Measurements from ENCODE around the gene HIC1.
"Not testable (repeated sequence)": the region's sequence is repeated elsewhere in the genome, so short reads cannot be mapped to it uniquely, and the experiment has no call there.

HIC1 gene
- total RNA-seq = 13.5 to 22.5 (median 19.1) reads per million in 3 donors

GRCh38 chr17:2054512-2055291 lies at the start of gene HIC1:
HIC1 (plus strand) TSS chr17:2055103; CDS start chr17:2056691, 1,588 bp downstream.
- H3K9me3 ChIP-seq (ENCODE audit: control insufficient read depth, low read length) = no peaks in the 10 kb centered on the region
- no peaks in the 10 kb centered on the region for H3K36me3 ChIP-seq (ENCODE audit: control insufficient read depth, insufficient read depth, low read length)
- peak; percentile 50 to 66 (median 60) for DNase-seq
- H3K4me3 ChIP-seq (ENCODE audit: insufficient read depth, low read depth, low read length, poor library complexity, severe bottlenecking) = peak within 1 kb of the TSS; percentile 60
- H3K27ac ChIP-seq (ENCODE audit: insufficient read depth, low read length, poor library complexity, severe bottlenecking) = peak within 1 kb of the TSS; percentile 58
- no peaks in the 10 kb centered on the region for H3K27me3 ChIP-seq (replicated peaks; ENCODE audit: control insufficient read depth, insufficient read depth, low read length, poor library complexity, severe bottlenecking)
- peaks cover 44% of the 10 kb centered on the region for H3K4me1 ChIP-seq (ENCODE audit: control insufficient read depth, insufficient read depth, low read length, poor library complexity, severe bottlenecking)

GRCh38 chr17:2008332-2009126 lies 46.4 kb upstream of the HIC1 start:
- no peak for DNase-seq
- Histone ChIP-seq H3K27ac (ENCODE audit: insufficient read depth, low read length, poor library complexity, severe bottlenecking) (no peak overlapping the region), H3K4me1 (ENCODE audit: control insufficient read depth, insufficient read depth, low read length, poor library complexity, severe bottlenecking) (no peaks in the 10 kb centered on the region), H3K4me3 (ENCODE audit: insufficient read depth, low read depth, low read length, poor library complexity, severe bottlenecking) (no peak overlapping the region), H3K36me3 (ENCODE audit: control insufficient read depth, insufficient read depth, low read length) (no peaks in the 10 kb centered on the region), H3K9me3 (ENCODE audit: control insufficient read depth, low read length) (no peaks in the 10 kb centered on the region), H3K27me3 (replicated peaks; ENCODE audit: control insufficient read depth, insufficient read depth, low read length, poor library complexity, severe bottlenecking) (no peaks in the 10 kb centered on the region)

GRCh38 chr17:2009737-2010136 lies 45.2 kb upstream of the HIC1 start:
- no peak for DNase-seq
- Histone ChIP-seq H3K27ac (ENCODE audit: insufficient read depth, low read length, poor library complexity, severe bottlenecking) (no peak overlapping the region), H3K4me3 (ENCODE audit: insufficient read depth, low read depth, low read length, poor library complexity, severe bottlenecking) (no peak overlapping the region), H3K4me1 (ENCODE audit: control insufficient read depth, insufficient read depth, low read length, poor library complexity, severe bottlenecking) (no peaks in the 10 kb centered on the region), H3K9me3 (ENCODE audit: control insufficient read depth, low read length) (no peaks in the 10 kb centered on the region), H3K27me3 (replicated peaks; ENCODE audit: control insufficient read depth, insufficient read depth, low read length, poor library complexity, severe bottlenecking) (no peaks in the 10 kb centered on the region), H3K36me3 (ENCODE audit: control insufficient read depth, insufficient read depth, low read length) (no peaks in the 10 kb centered on the region)

- H3K9me3 ChIP-seq (ENCODE audit: control insufficient read depth, low read length) = no peaks in the 10 kb centered on the region
- no peaks in the 10 kb centered on the region for H3K27me3 ChIP-seq (replicated peaks; ENCODE audit: control insufficient read depth, insufficient read depth, low read length, poor library complexity, severe bottlenecking)
- H3K4me3 ChIP-seq (ENCODE audit: insufficient read depth, low read depth, low read length, poor library complexity, severe bottlenecking) = no peak overlapping the region
- H3K4me1 ChIP-seq (ENCODE audit: control insufficient read depth, insufficient read depth, low read length, poor library complexity, severe bottlenecking) = no peaks in the 10 kb centered on the region
- H3K36me3 ChIP-seq (ENCODE audit: control insufficient read depth, insufficient read depth, low read length) = no peaks in the 10 kb centered on the region
- DNase-seq = no peak
- H3K27ac ChIP-seq (ENCODE audit: insufficient read depth, low read length, poor library complexity, severe bottlenecking) = no peak overlapping the region
Observed at GRCh38 chr17:2011411-2012371, 43.2 kb upstream of the HIC1 start.

GRCh38 chr17:2012499-2012898 lies 42.4 kb upstream of the HIC1 start:
- Histone ChIP-seq H3K27me3 (replicated peaks; ENCODE audit: control insufficient read depth, insufficient read depth, low read length, poor library complexity, severe bottlenecking) (no peaks in the 10 kb centered on the region), H3K4me1 (ENCODE audit: control insufficient read depth, insufficient read depth, low read length, poor library complexity, severe bottlenecking) (no peaks in the 10 kb centered on the region), H3K27ac (ENCODE audit: insufficient read depth, low read length, poor library complexity, severe bottlenecking) (no peak overlapping the region), H3K4me3 (ENCODE audit: insufficient read depth, low read depth, low read length, poor library complexity, severe bottlenecking) (no peak overlapping the region), H3K9me3 (ENCODE audit: control insufficient read depth, low read length) (no peaks in the 10 kb centered on the region), H3K36me3 (ENCODE audit: control insufficient read depth, insufficient read depth, low read length) (no peaks in the 10 kb centered on the region)
- no peak for DNase-seq

- H3K27ac ChIP-seq (ENCODE audit: insufficient read depth, low read length, poor library complexity, severe bottlenecking); H3K27me3 ChIP-seq (replicated peaks; ENCODE audit: control insufficient read depth, insufficient read depth, low read length, poor library complexity, severe bottlenecking); DNase-seq; H3K4me3 ChIP-seq (ENCODE audit: insufficient read depth, low read depth, low read length, poor library complexity, severe bottlenecking); H3K36me3 ChIP-seq (ENCODE audit: control insufficient read depth, insufficient read depth, low read length); H3K4me1 ChIP-seq (ENCODE audit: control insufficient read depth, insufficient read depth, low read length, poor library complexity, severe bottlenecking); H3K9me3 ChIP-seq (ENCODE audit: control insufficient read depth, low read length): not testable (repeated sequence)
Observed at GRCh38 chr17:2013220-2013993, 41.5 kb upstream of the HIC1 start.

- no peaks in the 10 kb centered on the region for H3K36me3 ChIP-seq (ENCODE audit: control insufficient read depth, insufficient read depth, low read length)
- H3K27me3 ChIP-seq (replicated peaks; ENCODE audit: control insufficient read depth, insufficient read depth, low read length, poor library complexity, severe bottlenecking) = no peaks in the 10 kb centered on the region
- no peaks in the 10 kb centered on the region for H3K9me3 ChIP-seq (ENCODE audit: control insufficient read depth, low read length)
- DNase-seq = no peak
- no peaks in the 10 kb centered on the region for H3K4me1 ChIP-seq (ENCODE audit: control insufficient read depth, insufficient read depth, low read length, poor library complexity, severe bottlenecking)
- H3K4me3 ChIP-seq (ENCODE audit: insufficient read depth, low read depth, low read length, poor library complexity, severe bottlenecking) = no peak overlapping the region
- no peak overlapping the region for H3K27ac ChIP-seq (ENCODE audit: insufficient read depth, low read length, poor library complexity, severe bottlenecking)
Observed at GRCh38 chr17:2013994-2014317, 40.9 kb upstream of the HIC1 start.

GRCh38 chr17:2015314-2015713 lies 39.6 kb upstream of the HIC1 start:
- Histone ChIP-seq H3K4me1 (ENCODE audit: control insufficient read depth, insufficient read depth, low read length, poor library complexity, severe bottlenecking) (no peaks in the 10 kb centered on the region), H3K27me3 (replicated peaks; ENCODE audit: control insufficient read depth, insufficient read depth, low read length, poor library complexity, severe bottlenecking) (no peaks in the 10 kb centered on the region), H3K9me3 (ENCODE audit: control insufficient read depth, low read length) (no peaks in the 10 kb centered on the region), H3K4me3 (ENCODE audit: insufficient read depth, low read depth, low read length, poor library complexity, severe bottlenecking) (no peak overlapping the region), H3K27ac (ENCODE audit: insufficient read depth, low read length, poor library complexity, severe bottlenecking) (no peak overlapping the region), H3K36me3 (ENCODE audit: control insufficient read depth, insufficient read depth, low read length) (no peaks in the 10 kb centered on the region)
- DNase-seq = no peak

- no peaks in the 10 kb centered on the region for H3K9me3 ChIP-seq (ENCODE audit: control insufficient read depth, low read length)
- no peak overlapping the region for H3K4me3 ChIP-seq (ENCODE audit: insufficient read depth, low read depth, low read length, poor library complexity, severe bottlenecking)
- no peaks in the 10 kb centered on the region for H3K4me1 ChIP-seq (ENCODE audit: control insufficient read depth, insufficient read depth, low read length, poor library complexity, severe bottlenecking)
- H3K36me3 ChIP-seq (ENCODE audit: control insufficient read depth, insufficient read depth, low read length) = no peaks in the 10 kb centered on the region
- no peak overlapping the region for H3K27ac ChIP-seq (ENCODE audit: insufficient read depth, low read length, poor library complexity, severe bottlenecking)
- H3K27me3 ChIP-seq (replicated peaks; ENCODE audit: control insufficient read depth, insufficient read depth, low read length, poor library complexity, severe bottlenecking) = no peaks in the 10 kb centered on the region
- no peak for DNase-seq
Observed at GRCh38 chr17:2016494-2016893, 38.4 kb upstream of the HIC1 start.
